ENCODE data around the gene PRC1.

PRC1 gene

GRCh38 chr15:90955624-90956273 is 38.6 kb downstream of the PRC1 start:
- no peak for DNase-seq (ENCODE audit: low read depth in 2 of 2)

- peak; percentile 65 to 74 for DNase-seq (ENCODE audit: low read depth in 2 of 2)
Measured at GRCh38 chr15:90954712-90955623, 39.4 kb downstream of the PRC1 start, which contains the start of gene RCCD1. RCCD1 (plus strand) TSS chr15:90954884; CDS start chr15:90956735, 1,851 bp downstream.

GRCh38 chr15:90953947-90954711 is 40.2 kb downstream of the PRC1 start:
- no peak for DNase-seq (ENCODE audit: low read depth in 2 of 2)

- DNase-seq (ENCODE audit: low read depth in 2 of 2), result no peak
Measured at GRCh38 chr15:90952901-90953677, 41.2 kb downstream of the PRC1 start.

GRCh38 chr15:90950676-90951075 is 43.7 kb downstream of the PRC1 start:
- no peak for DNase-seq (ENCODE audit: low read depth in 2 of 2)

- DNase-seq (ENCODE audit: low read depth in 2 of 2), result no peak
Measured at GRCh38 chr15:90949979-90950675, 44.2 kb downstream of the PRC1 start.

GRCh38 chr15:90948506-90948905 is 45.8 kb downstream of the PRC1 start:
- no peak for DNase-seq (ENCODE audit: low read depth in 2 of 2)

- no peak for DNase-seq (ENCODE audit: low read depth in 2 of 2)
Measured at GRCh38 chr15:90947577-90948357, 46.6 kb downstream of the PRC1 start.

GRCh38 chr15:90946941-90947576 is 47.3 kb downstream of the PRC1 start:
- DNase-seq (ENCODE audit: low read depth in 2 of 2), result no peak

- no peak for DNase-seq (ENCODE audit: low read depth in 2 of 2)
Measured at GRCh38 chr15:90946538-90946937, 47.8 kb downstream of the PRC1 start.

- DNase-seq (ENCODE audit: low read depth in 2 of 2), result no peak
Measured at GRCh38 chr15:90945091-90945490, 49.2 kb downstream of the PRC1 start.

- DNase-seq (ENCODE audit: low read depth in 2 of 2), result no peak
Measured at GRCh38 chr15:90942354-90943120, 51.8 kb downstream of the PRC1 start.

GRCh38 chr15:90941038-90941437 is 53.3 kb downstream of the PRC1 start:
- DNase-seq (ENCODE audit: low read depth in 2 of 2), result no peak

- DNase-seq (ENCODE audit: low read depth in 2 of 2), result no peak
Measured at GRCh38 chr15:90939756-90940155, 54.6 kb downstream of the PRC1 start.

GRCh38 chr15:90938261-90938660 is 56.1 kb downstream of the PRC1 start:
- DNase-seq (ENCODE audit: low read depth in 2 of 2), result no peak

- no peak for DNase-seq (ENCODE audit: low read depth in 2 of 2)
Measured at GRCh38 chr15:90936823-90937222, 57.5 kb downstream of the PRC1 start.

- DNase-seq (ENCODE audit: low read depth in 2 of 2), result peak; percentile 92 to 96
Measured at GRCh38 chr15:90934949-90935751, 59.2 kb downstream of the PRC1 start, which contains the start of gene UNC45A. UNC45A (plus strand) TSS chr15:90935285; CDS start chr15:90935325, 40 bp downstream.
